ENCODE results near the gene TRIM44.

GRCh38 chr11:35825386-35825785 lies 162.8 kb downstream of the TRIM44 start:
- TF ChIP-seq CTCF (IDR thresholded peaks at IDR 0.05), result no peak
- TF ChIP-seq POLR2A (IDR thresholded peaks at IDR 0.05), result no peak
